SU-DHL-6 (cell line): ENCODE data around the gene ZNF337.

Experiments used
- H2AFZ ChIP-seq: fragments of 200-600 bp; sonication (generic); 2 replicates; pipeline ENCODE4 v1.6.1; 2014; ENCODE audit warnings: low read depth, mild to moderate bottlenecking, moderate library complexity, mixed read lengths, antibody characterized with exemption, low read length; ENCODE audit not compliant: severe bottlenecking
- H3F3A ChIP-seq: fragments of 200-600 bp; shearing (Covaris generic); 2 replicates; pipeline ENCODE4 v1.6.0; 2016; ENCODE audit warnings: antibody characterized with exemption, mild to moderate bottlenecking; ENCODE audit not compliant: insufficient read depth
- H3K27ac ChIP-seq: fragments of 200-600 bp; sonication (generic); 2 replicates; pipeline ENCODE4 v1.5.1; 2016; ENCODE audit warnings: low read depth, mild to moderate bottlenecking, low read length, moderate library complexity, mixed read lengths
- H3K27me3 ChIP-seq: fragments of 200-600 bp; sonication (generic), shearing (Covaris generic); 2 replicates; pipeline ENCODE4 v1.6.0; 2014; ENCODE audit warnings: mild to moderate bottlenecking, low read length
- H3K36me3 ChIP-seq: fragments of 200-600 bp; sonication (generic); 2 replicates; pipeline ENCODE4 v1.6.1; 2014; ENCODE audit warnings: mild to moderate bottlenecking, low read length, mixed read lengths
- H3K4me2 ChIP-seq: fragments of 300-600, 200-600 bp; shearing (Covaris generic), sonication (generic); 2 replicates; pipeline ENCODE4 v1.6.0; 2014; ENCODE audit warnings: low read length, low read depth, mild to moderate bottlenecking; ENCODE audit not compliant: poor library complexity, severe bottlenecking
- H3K4me3 ChIP-seq: fragments of 200-600 bp; sonication (generic); 2 replicates; pipeline ENCODE4 v1.5.1; 2014; ENCODE audit warnings: antibody characterized with exemption, low read length, mild to moderate bottlenecking, mixed read lengths; ENCODE audit not compliant: insufficient read depth, poor library complexity, severe bottlenecking
- H3K79me2 ChIP-seq: fragments of 200-600 bp; sonication (generic); 2 replicates; pipeline ENCODE4 v1.6.1; 2014; ENCODE audit warnings: mild to moderate bottlenecking, low read length, moderate library complexity; ENCODE audit not compliant: insufficient read depth
- H3K9ac ChIP-seq: fragments of 200-600 bp; sonication (generic); 2 replicates; pipeline ENCODE4 v1.7.0; 2014; ENCODE audit warnings: mild to moderate bottlenecking, low read length
- H3K9me2 ChIP-seq: fragments of 200-600 bp; sonication (generic); replicated peaks from 2 replicates; pipeline ENCODE4 v1.6.1; 2014; ENCODE audit warnings: low read length; ENCODE audit not compliant: insufficient read depth
- H3K9me3 ChIP-seq: fragments of 200-600 bp; sonication (generic); 2 replicates; pipeline ENCODE4 v1.6.1; 2014; ENCODE audit warnings: low read length, mixed read lengths; ENCODE audit not compliant: insufficient read depth
- H4K20me1 ChIP-seq: fragments of 200-600 bp; sonication (generic); 2 replicates; pipeline ENCODE4 v1.6.1; 2014; ENCODE audit warnings: low read depth, mild to moderate bottlenecking, antibody characterized with exemption, low read length, moderate library complexity, mixed read lengths
- CTCF ChIP-seq: fragments of 200-600 bp; sonication (generic); IDR thresholded peaks from one replicate; pipeline ENCODE4 v1.5.1; 2017; ENCODE audit warnings: antibody characterized with exemption, mild to moderate bottlenecking, low read length, moderate library complexity; ENCODE audit not compliant: insufficient read depth, poor library complexity, severe bottlenecking
- EZH2phosphoT487 ChIP-seq: fragments of 200-600 bp; sonication (generic), shearing (Covaris generic); conservative IDR thresholded peaks from 2 replicates; pipeline ENCODE4 v1.6.1; 2018; ENCODE audit warnings: mild to moderate bottlenecking, antibody characterized with exemption, low read length, moderate library complexity, mixed read lengths

ZNF337 gene

GRCh38 chr20:25744261-25744660 lies 47.6 kb upstream of the ZNF337 start:
- Histone ChIP-seq H3K9ac (no peak overlapping the region), H2AFZ (no peak overlapping the region), H4K20me1 (no peaks in the 10 kb centered on the region), H3K9me2 (no peaks in the 10 kb centered on the region), H3F3A (no peaks in the 10 kb centered on the region), H3K9me3 (no peaks in the 10 kb centered on the region), H3K79me2 (no peaks in the 10 kb centered on the region), H3K4me3 (no peak overlapping the region), H3K27me3 (no peaks in the 10 kb centered on the region), H3K36me3 (no peaks in the 10 kb centered on the region), H3K4me2 (no peak overlapping the region), H3K27ac (no peak overlapping the region)
- TF ChIP-seq CTCF (no peak), EZH2phosphoT487 (no peak)

GRCh38 chr20:25741088-25741487 lies 44.4 kb upstream of the ZNF337 start:
- H3K9ac ChIP-seq = no peak overlapping the region
- TF ChIP-seq EZH2phosphoT487 (no peak), CTCF (no peak)
- no peaks in the 10 kb centered on the region for H4K20me1 ChIP-seq
- H3K9me2 ChIP-seq = no peaks in the 10 kb centered on the region
- H3K79me2 ChIP-seq = no peaks in the 10 kb centered on the region
- no peaks in the 10 kb centered on the region for H3K9me3 ChIP-seq
- H3K4me3 ChIP-seq = no peak overlapping the region
- H3F3A ChIP-seq = no peaks in the 10 kb centered on the region
- no peak overlapping the region for H2AFZ ChIP-seq
- H3K4me2 ChIP-seq = no peak overlapping the region
- H3K27ac ChIP-seq = no peak overlapping the region
- H3K27me3 ChIP-seq = no peaks in the 10 kb centered on the region
- H3K36me3 ChIP-seq = no peaks in the 10 kb centered on the region

- Histone ChIP-seq H3K79me2 (no peaks in the 10 kb centered on the region), H3K27ac (no peak overlapping the region), H3K9ac (no peak overlapping the region), H3K4me3 (no peak overlapping the region), H3K4me2 (no peak overlapping the region), H3K9me3 (no peaks in the 10 kb centered on the region), H3K9me2 (no peaks in the 10 kb centered on the region), H2AFZ (no peak overlapping the region), H4K20me1 (no peaks in the 10 kb centered on the region), H3K36me3 (no peaks in the 10 kb centered on the region), H3K27me3 (no peaks in the 10 kb centered on the region), H3F3A (no peaks in the 10 kb centered on the region)
- TF ChIP-seq CTCF (no peak), EZH2phosphoT487 (no peak)
Measured at GRCh38 chr20:25739615-25740320, 43.1 kb upstream of the ZNF337 start.
